HG03378 (cell line): Measurements from ENCODE around the gene CATSPERB.
"Not testable (repeated sequence)": the region's sequence is repeated elsewhere in the genome, so short reads cannot be mapped to it uniquely, and the experiment has no call there.

Source experiments
- ATAC-seq: cut with Tn5 transposase; IDR thresholded peaks from one replicate; pipeline ENCODE4 v1.9.1; 2021; ENCODE audit warnings: mild to moderate bottlenecking, moderate library complexity; ENCODE audit not compliant: unreplicated experiment

The CATSPERB gene

GRCh38 chr14:91677687-91678086, 54.2 kb downstream of the CATSPERB start:
- ATAC-seq = not testable (repeated sequence)

- no peak for ATAC-seq
These were observed 57.0 kb downstream of the CATSPERB start for GRCh38 chr14:91674911-91675310.

GRCh38 chr14:91669867-91670266, 62.0 kb downstream of the CATSPERB start:
- ATAC-seq = no peak

- ATAC-seq = not testable (repeated sequence)
These were observed 64.8 kb downstream of the CATSPERB start for GRCh38 chr14:91667101-91667500.

- no peak for ATAC-seq
These were observed 71.1 kb downstream of the CATSPERB start for GRCh38 chr14:91660790-91661189.

GRCh38 chr14:91654836-91655235, 77.0 kb downstream of the CATSPERB start:
- ATAC-seq = no peak

- no peak for ATAC-seq
These were observed 78.4 kb downstream of the CATSPERB start for GRCh38 chr14:91653451-91653850.

GRCh38 chr14:91649930-91650329, 82.0 kb downstream of the CATSPERB start:
- no peak for ATAC-seq

- no peak for ATAC-seq
These were observed 84.0 kb downstream of the CATSPERB start for GRCh38 chr14:91647856-91648255.

GRCh38 chr14:91636604-91637003, 95.3 kb downstream of the CATSPERB start:
- no peak for ATAC-seq

- no peak for ATAC-seq
These were observed 107.1 kb downstream of the CATSPERB start for GRCh38 chr14:91624757-91625156.

- ATAC-seq = no peak
These were observed 117.7 kb downstream of the CATSPERB start for GRCh38 chr14:91614187-91614586.

GRCh38 chr14:91613459-91614112, 118.3 kb downstream of the CATSPERB start:
- ATAC-seq = no peak

GRCh38 chr14:91611528-91611927, 120.4 kb downstream of the CATSPERB start:
- no peak for ATAC-seq

- no peak for ATAC-seq
These were observed 122.7 kb downstream of the CATSPERB start for GRCh38 chr14:91609161-91609560.

- no peak for ATAC-seq
These were observed 124.4 kb downstream of the CATSPERB start for GRCh38 chr14:91607322-91608047.

- ATAC-seq = no peak
These were observed 125.0 kb downstream of the CATSPERB start for GRCh38 chr14:91606851-91607250.

GRCh38 chr14:91604611-91605010, 127.3 kb downstream of the CATSPERB start:
- ATAC-seq = not testable (repeated sequence)

- ATAC-seq = no peak
These were observed 131.9 kb downstream of the CATSPERB start for GRCh38 chr14:91599994-91600393.

GRCh38 chr14:91595736-91596135, 136.2 kb downstream of the CATSPERB start:
- no peak for ATAC-seq

- not testable (repeated sequence) for ATAC-seq
These were observed 137.9 kb downstream of the CATSPERB start for GRCh38 chr14:91593957-91594356.

GRCh38 chr14:91586410-91586809, 145.5 kb downstream of the CATSPERB start:
- ATAC-seq = no peak
